Central memory CD8-positive, alpha-beta T cell (primary cell): ENCODE results near the gene ABCC8.

Source experiments
- ATAC-seq: fragments of 150-1000 bp; cut with Tn5 transposase; replicated peaks from 2 replicates; pipeline ENCODE4 v1.10.0; 2022; ENCODE audit warnings: mild to moderate bottlenecking, moderate FRiP score, moderate number of reproducible peaks; ENCODE audit not compliant: poor library complexity, severe bottlenecking; ENCODE audit errors: extremely low read depth
- DNase-seq, 2 donors: peaks; one replicate each; pipeline ENCODE4 v3.0.0; 2021; ENCODE audit warnings: low spot score in 2 of 2
- H3K27ac Mint-ChIP-seq: one replicate; pipeline ENCODE4 v1.8.0; 2022; ENCODE audit warnings: low read depth, mild to moderate bottlenecking, moderate library complexity, mixed read lengths
- H3K27me3 Mint-ChIP-seq: one replicate; pipeline ENCODE4 v1.8.0; 2022; ENCODE audit warnings: mixed read lengths
- H3K36me3 Mint-ChIP-seq: one replicate; pipeline ENCODE4 v1.8.0; 2022; ENCODE audit warnings: mild to moderate bottlenecking, moderate library complexity, mixed read lengths; ENCODE audit not compliant: insufficient read depth
- H3K4me1 Mint-ChIP-seq: one replicate; pipeline ENCODE4 v1.8.0; 2022; ENCODE audit warnings: mixed read lengths
- H3K4me3 Mint-ChIP-seq: one replicate; pipeline ENCODE4 v1.8.0; 2022; ENCODE audit warnings: mild to moderate bottlenecking, moderate library complexity, mixed read lengths
- H3K9me3 Mint-ChIP-seq: one replicate; pipeline ENCODE4 v1.8.0; 2022; ENCODE audit warnings: mixed read lengths

ABCC8 gene

DNA sequence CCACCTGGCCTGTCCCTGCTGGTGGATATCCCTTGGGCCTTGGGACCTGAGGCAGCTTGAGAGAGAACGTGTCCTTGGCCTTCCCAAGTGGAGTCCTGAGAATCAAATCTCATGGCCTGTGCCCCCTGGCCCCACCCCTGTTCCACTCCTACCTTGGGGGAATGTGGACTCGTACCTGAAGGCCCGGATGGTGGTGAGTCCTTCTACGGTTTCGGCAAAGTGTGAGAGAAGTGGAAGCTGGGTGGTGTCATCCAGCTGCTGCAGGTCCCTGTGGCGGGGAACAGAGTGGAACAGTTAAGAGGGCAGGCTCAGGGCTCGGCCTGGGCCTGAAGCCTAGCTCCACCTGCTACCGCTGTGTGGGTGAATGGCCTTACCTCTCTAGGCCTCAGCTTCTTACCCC is 74.2 kb downstream of the ABCC8 start:
- no peak for DNase-seq
- Mint-ChIP-seq H3K9me3 (no peaks in the 10 kb centered on the region), H3K36me3 (peaks cover 1% of the 10 kb centered on the region), H3K27ac (no peak overlapping the region), H3K4me3 (no peak overlapping the region), H3K4me1 (no peaks in the 10 kb centered on the region), H3K27me3 (peaks cover 10% of the 10 kb centered on the region)
- no peak for ATAC-seq

- Mint-ChIP-seq H3K4me1 (no peaks in the 10 kb centered on the region), H3K4me3 (no peak overlapping the region), H3K27me3 (peaks cover 10% of the 10 kb centered on the region)
Observed at GRCh38 chr11:17401841-17402240, 74.8 kb downstream of the ABCC8 start.

DNA sequence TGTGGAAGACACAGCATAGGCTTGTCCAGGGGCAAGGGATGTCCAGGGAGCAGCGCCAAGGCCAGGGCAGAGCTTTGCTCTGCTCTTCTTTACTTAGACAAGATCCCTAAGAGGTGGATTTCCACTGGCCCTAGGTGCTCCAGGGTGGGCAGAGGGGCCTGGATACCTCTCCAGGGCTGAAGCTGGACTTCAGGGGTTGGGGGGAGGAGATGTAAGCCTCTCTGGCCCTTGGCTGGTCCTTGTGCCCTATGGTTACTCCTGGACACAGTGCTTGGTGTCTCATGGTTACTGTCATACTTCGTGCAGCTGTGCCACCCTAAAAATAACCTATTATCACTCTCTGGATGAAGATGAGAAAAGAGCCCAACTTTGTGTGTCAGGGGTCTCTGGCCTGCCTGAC is 75.3 kb downstream of the ABCC8 start:
- Mint-ChIP-seq H3K27ac (no peak overlapping the region), H3K4me1 (no peaks in the 10 kb centered on the region), H3K9me3 (no peaks in the 10 kb centered on the region), H3K36me3 (peaks cover 1% of the 10 kb centered on the region), H3K4me3 (no peak overlapping the region), H3K27me3 (peaks cover 10% of the 10 kb centered on the region)
- DNase-seq (no peak), ATAC-seq (no peak)

More at GRCh38 chr11:17401841-17402240, 74.8 kb downstream of the ABCC8 start:
- no peak overlapping the region for H3K27ac Mint-ChIP-seq
- no peaks in the 10 kb centered on the region for H3K9me3 Mint-ChIP-seq
- peaks cover 1% of the 10 kb centered on the region for H3K36me3 Mint-ChIP-seq
- DNase-seq (no peak), ATAC-seq (no peak)

GRCh38 chr11:17400048-17400775 is 76.4 kb downstream of the ABCC8 start:
- no peak overlapping the region for H3K27ac Mint-ChIP-seq
- no peaks in the 10 kb centered on the region for H3K9me3 Mint-ChIP-seq
- H3K36me3 Mint-ChIP-seq, result peaks cover 1% of the 10 kb centered on the region
- DNase-seq (no peak), ATAC-seq (no peak)
- peaks cover 10% of the 10 kb centered on the region for H3K27me3 Mint-ChIP-seq
- H3K4me1 Mint-ChIP-seq, result no peaks in the 10 kb centered on the region
- no peak overlapping the region for H3K4me3 Mint-ChIP-seq

DNA sequence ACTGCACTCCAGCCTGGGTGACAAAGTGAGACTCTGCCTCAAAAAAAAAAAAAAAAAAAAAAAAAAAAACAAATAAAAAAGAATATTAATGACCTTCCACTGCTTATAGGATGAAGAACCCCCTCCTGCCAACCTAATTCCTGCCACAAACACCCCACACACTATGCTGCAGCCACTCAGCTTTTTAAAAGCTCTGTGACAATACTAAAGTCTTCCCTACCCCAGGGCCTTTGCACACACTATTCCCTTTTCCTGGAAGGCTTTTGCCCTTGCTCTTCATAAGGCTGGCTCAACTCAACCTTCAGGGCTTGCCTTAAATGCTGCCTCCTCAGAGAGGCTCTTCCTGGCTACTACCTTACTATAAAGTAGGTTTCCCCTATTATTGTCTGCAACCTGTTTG is 77.4 kb downstream of the ABCC8 start:
- H3K27me3 Mint-ChIP-seq, result peaks cover 10% of the 10 kb centered on the region
- no peak overlapping the region for H3K27ac Mint-ChIP-seq
- H3K36me3 Mint-ChIP-seq, result peaks cover 1% of the 10 kb centered on the region
- H3K4me3 Mint-ChIP-seq, result no peak overlapping the region
- DNase-seq (no peak), ATAC-seq (no peak)
- H3K4me1 Mint-ChIP-seq, result no peaks in the 10 kb centered on the region
- no peaks in the 10 kb centered on the region for H3K9me3 Mint-ChIP-seq

- no peak overlapping the region for H3K4me3 Mint-ChIP-seq
- H3K27ac Mint-ChIP-seq, result no peak overlapping the region
- H3K27me3 Mint-ChIP-seq, result peaks cover 10% of the 10 kb centered on the region
- H3K36me3 Mint-ChIP-seq, result peaks cover 1% of the 10 kb centered on the region
- no peaks in the 10 kb centered on the region for H3K4me1 Mint-ChIP-seq
- DNase-seq (no peak), ATAC-seq (no peak)
- H3K9me3 Mint-ChIP-seq, result no peaks in the 10 kb centered on the region
Observed at GRCh38 chr11:17397311-17398002, 79.2 kb downstream of the ABCC8 start.

DNA sequence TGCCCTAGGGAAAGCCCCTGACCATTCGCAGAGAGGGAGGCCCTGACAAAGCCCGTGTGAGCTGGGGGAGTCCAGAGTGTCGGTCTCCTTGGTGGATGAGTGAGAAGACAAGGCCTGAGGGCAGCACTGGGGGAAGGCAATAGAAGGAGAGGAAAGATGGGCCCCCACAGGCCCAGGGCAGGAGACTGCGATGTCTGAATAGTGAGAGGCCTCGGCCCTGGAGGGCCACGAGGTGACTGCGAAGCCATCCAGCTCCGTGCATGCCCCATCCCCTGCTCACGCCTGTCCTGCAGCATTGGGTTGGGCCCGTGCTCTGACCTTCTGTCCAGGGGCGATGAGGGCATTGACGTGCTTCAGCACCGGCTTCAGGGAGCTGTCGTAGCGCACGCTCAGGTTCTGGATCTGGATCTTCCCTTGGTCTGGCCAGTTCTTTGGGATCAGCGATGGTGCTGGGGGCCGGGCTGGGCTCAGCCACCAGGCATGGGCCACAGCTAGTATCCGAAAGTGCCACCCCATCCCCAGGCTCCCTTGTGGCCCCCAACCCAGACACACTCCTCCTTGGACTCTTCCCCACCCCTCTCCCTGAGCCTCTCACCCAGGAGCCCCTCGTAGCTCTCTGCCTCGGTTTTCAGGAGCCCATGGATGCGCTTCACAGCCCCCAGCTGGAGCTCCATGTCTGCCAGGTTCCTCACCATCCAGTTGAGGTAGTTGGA is 79.9 kb downstream of the ABCC8 start:
- DNase-seq (no peak), ATAC-seq (no peak)
- H3K27ac Mint-ChIP-seq, result no peak overlapping the region
- no peaks in the 10 kb centered on the region for H3K4me1 Mint-ChIP-seq
- H3K27me3 Mint-ChIP-seq, result peaks cover 10% of the 10 kb centered on the region
- H3K9me3 Mint-ChIP-seq, result no peaks in the 10 kb centered on the region
- H3K36me3 Mint-ChIP-seq, result peaks cover 1% of the 10 kb centered on the region
- H3K4me3 Mint-ChIP-seq, result no peak overlapping the region

- Mint-ChIP-seq H3K4me3 (no peak overlapping the region), H3K27ac (no peak overlapping the region), H3K4me1 (no peaks in the 10 kb centered on the region), H3K36me3 (peaks cover 1% of the 10 kb centered on the region), H3K9me3 (no peaks in the 10 kb centered on the region), H3K27me3 (peaks cover 10% of the 10 kb centered on the region)
- no peak for ATAC-seq
- no peak for DNase-seq
Observed at GRCh38 chr11:17395978-17396377, 80.7 kb downstream of the ABCC8 start.

DNA sequence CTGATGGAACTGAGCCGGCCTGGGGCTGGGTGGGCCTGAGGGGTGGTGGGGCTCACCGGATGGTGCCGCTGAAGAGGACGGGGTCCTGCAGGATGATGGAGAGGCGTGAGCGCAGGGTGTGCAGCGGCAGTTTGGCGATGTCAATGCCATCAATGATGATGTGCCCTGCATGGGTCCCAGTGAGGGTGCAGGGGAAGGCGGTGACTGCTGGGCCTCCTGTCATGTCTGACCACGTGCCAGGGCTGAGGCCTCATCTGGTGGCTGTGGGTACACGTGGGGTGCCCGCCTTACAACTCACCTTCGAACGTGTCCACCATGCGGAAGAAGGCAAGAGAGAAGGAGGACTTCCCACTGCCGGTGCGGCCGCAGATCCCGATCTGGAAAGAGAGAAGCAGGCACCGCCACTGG is 81.1 kb downstream of the ABCC8 start:
- peaks cover 10% of the 10 kb centered on the region for H3K27me3 Mint-ChIP-seq
- peaks cover 1% of the 10 kb centered on the region for H3K36me3 Mint-ChIP-seq
- no peaks in the 10 kb centered on the region for H3K9me3 Mint-ChIP-seq
- H3K4me1 Mint-ChIP-seq, result no peaks in the 10 kb centered on the region
- ATAC-seq (no peak), DNase-seq (no peak)
- no peak overlapping the region for H3K4me3 Mint-ChIP-seq
- H3K27ac Mint-ChIP-seq, result no peak overlapping the region

GRCh38 chr11:17394743-17395390 is 81.8 kb downstream of the ABCC8 start:
- Mint-ChIP-seq H3K27ac (no peak overlapping the region), H3K4me3 (no peak overlapping the region), H3K9me3 (no peaks in the 10 kb centered on the region), H3K36me3 (peaks cover 1% of the 10 kb centered on the region), H3K4me1 (no peaks in the 10 kb centered on the region), H3K27me3 (peaks cover 10% of the 10 kb centered on the region)
- ATAC-seq (no peak), DNase-seq (no peak)

DNA sequence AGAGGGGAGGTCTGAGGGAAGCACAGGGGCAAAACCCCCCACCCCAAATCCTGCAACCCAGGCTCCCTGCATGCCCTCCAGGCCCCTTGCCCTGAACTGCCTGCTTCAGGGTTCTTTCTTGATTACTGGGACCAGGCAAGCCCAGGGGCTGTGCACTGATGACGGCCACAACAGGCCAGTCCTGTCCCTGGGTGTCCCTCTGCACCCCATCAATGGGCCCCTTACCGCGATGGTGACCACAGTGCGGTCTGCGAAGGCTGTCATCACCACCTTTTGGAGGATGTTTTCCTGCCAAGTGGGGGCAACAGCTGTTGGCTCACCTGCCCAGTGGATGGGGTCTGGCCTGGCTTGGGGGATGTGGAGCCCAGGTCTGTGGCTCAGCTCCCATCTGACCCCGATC is 83.2 kb downstream of the ABCC8 start:
- Mint-ChIP-seq H3K4me3 (no peak overlapping the region), H3K27ac (no peak overlapping the region), H3K36me3 (peaks cover 2% of the 10 kb centered on the region), H3K27me3 (no peaks in the 10 kb centered on the region), H3K9me3 (no peaks in the 10 kb centered on the region), H3K4me1 (no peaks in the 10 kb centered on the region)
- DNase-seq (no peak), ATAC-seq (no peak)

DNA sequence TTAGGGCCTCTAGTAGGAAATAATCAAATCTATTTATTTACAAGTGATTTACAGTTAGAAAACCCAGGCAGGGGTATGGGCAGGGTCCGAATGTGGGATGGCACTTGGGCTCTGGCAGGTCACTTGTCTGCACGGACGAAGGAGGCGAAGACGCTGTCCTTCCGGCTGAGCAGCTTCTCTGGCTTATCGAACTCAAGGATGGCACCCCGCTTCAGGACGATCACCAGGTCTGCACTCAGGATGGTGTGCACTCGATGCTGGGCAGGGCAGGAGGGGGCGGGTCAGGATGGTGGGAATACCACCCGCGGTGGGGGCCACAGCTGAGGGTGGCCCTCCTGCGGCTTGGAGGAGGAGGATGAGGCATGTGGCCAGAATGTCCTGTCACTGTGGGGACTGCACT is 83.8 kb downstream of the ABCC8 start:
- H3K4me3 Mint-ChIP-seq, result no peak overlapping the region
- no peak for ATAC-seq
- no peaks in the 10 kb centered on the region for H3K4me1 Mint-ChIP-seq
- H3K27me3 Mint-ChIP-seq, result no peaks in the 10 kb centered on the region
- peaks cover 2% of the 10 kb centered on the region for H3K36me3 Mint-ChIP-seq
- no peak for DNase-seq
- H3K27ac Mint-ChIP-seq, result no peak overlapping the region
- H3K9me3 Mint-ChIP-seq, result no peaks in the 10 kb centered on the region
